ENCODE results near the gene HOXA6. TPM values are rescaled to one million over a fixed set of nuclear protein-coding genes. Genes with fewer than 3 reads are reported as not detected.

HOXA6 gene
- total and polyA plus RNA-seq, 9 of the 15 experiments (the other 6 are each of a cell fraction or from before 2014, with no cell fraction given): not detected

GRCh38 chr7:27160546-27161213 is 13.1 kb upstream of the HOXA6 start (continued):
- TF ChIP-seq CTCF (IDR thresholded peaks at IDR 0.05 in 2 of 3, conservative IDR thresholded peaks at IDR 0.05 in 1 of 3; ENCODE audit: insufficient read depth in 2 of 3, low read depth in 1 of 3, low read length in 3 of 3) (peak; percentile 87 to 91 (median 91)), CBX1 (IDR thresholded peaks at IDR 0.05; ENCODE audit: low read depth) (0 out of 2 replicates have a peak, but pooled peaks have one; percentile 20), DEAF1 (CRISPR knock-in tag; IDR thresholded peaks at IDR 0.05) (peak; percentile 86), SMAD4 (CRISPR knock-in tag; conservative IDR thresholded peaks at IDR 0.05) (0 out of 2 replicates have a peak, but pooled peaks have one; percentile 6), ZFP30 (CRISPR knock-in tag; IDR thresholded peaks at IDR 0.05; ENCODE audit: borderline replicate concordance) (no peak), DIDO1 (tag; IDR thresholded peaks at IDR 0.05; ENCODE audit: low read depth) (no peak), ZNF766 (CRISPR knock-in tag; conservative IDR thresholded peaks at IDR 0.05) (0 out of 2 replicates have a peak, but pooled peaks have one; percentile 18), ZC3H11A (IDR thresholded peaks at IDR 0.05; ENCODE audit: low read depth, low read length) (peak; percentile 93), CC2D1A (IDR thresholded peaks at IDR 0.05) (peak; percentile 46; the same call in 1 of the 2 replicates), ZBTB40 (IDR thresholded peaks at IDR 0.05) (no peak), ZBTB40 (CRISPR knock-in tag; IDR thresholded peaks at IDR 0.05) (no peak), MAZ (CRISPR knock-in tag; conservative IDR thresholded peaks at IDR 0.05 in 1 of 2, IDR thresholded peaks at IDR 0.05 in 1 of 2) (peak; percentile 14 to 26; a peak in 1 of 4 replicates), LARP7 (IDR thresholded peaks at IDR 0.05) (no peak), SMAD3 (CRISPR knock-in tag; conservative IDR thresholded peaks at IDR 0.05) (no peak), LCOR (CRISPR knock-in tag; IDR thresholded peaks at IDR 0.05) (0 out of 2 replicates have a peak, but pooled peaks have one; percentile 16)
